Measurements from ENCODE around the gene ABHD12.
A peak's percentile ranks its signal among the peaks of the same experiment; 100 is the strongest.

Gene ABHD12

DNA sequence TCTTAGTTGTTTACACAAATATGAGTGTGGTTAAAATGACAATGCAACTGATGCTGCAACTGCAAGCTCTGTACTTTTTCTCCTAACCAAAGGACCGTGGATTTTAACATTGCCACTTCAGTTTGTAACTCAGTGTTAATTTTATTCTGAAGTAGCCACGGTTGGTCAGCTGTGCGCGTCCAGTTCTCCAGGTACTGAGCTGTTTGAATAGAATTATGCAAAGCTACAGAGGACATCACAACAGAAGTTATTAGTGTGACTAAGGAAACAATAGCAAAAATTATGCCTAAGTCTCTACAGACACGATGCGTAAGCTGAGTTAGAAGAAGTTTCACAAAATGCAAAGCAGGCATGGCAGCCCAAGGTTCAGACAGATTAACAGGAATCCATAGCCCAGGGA is 4.4 kb upstream of the ABHD12 start:
- Histone ChIP-seq H3K9ac (ENCODE audit: low read depth, low read length, poor library complexity) (no peak overlapping the region), H3K4me2 (ENCODE audit: insufficient read depth, low read length, poor library complexity, severe bottlenecking) (no peak overlapping the region), H4K8ac (ENCODE audit: low read depth, low read length) (no peak overlapping the region), H3K9me3 (replicated peaks in 1 of 2; ENCODE audit: control insufficient read depth in 2 of 2, insufficient read depth in 1 of 2, low read depth in 1 of 2, low read length in 2 of 2) (no peaks in the 10 kb centered on the region), H2AFZ (ENCODE audit: low read length) (no peak overlapping the region), H3K4me1 (ENCODE audit: control insufficient read depth in 2 of 2, insufficient read depth in 1 of 2, low read depth in 1 of 2, low read length in 2 of 2) (peaks cover 0 to 5% of the 10 kb centered on the region in 2 donors), H3K4ac (ENCODE audit: low read length) (no peak overlapping the region), H3K79me1 (ENCODE audit: low read depth, low read length) (peaks cover 2% of the 10 kb centered on the region), H3K36me3 (replicated peaks in 1 of 2; ENCODE audit: control insufficient read depth in 2 of 2, insufficient read depth in 2 of 2, low read length in 2 of 2) (no peaks in the 10 kb centered on the region), H3K27me3 (ENCODE audit: control insufficient read depth in 3 of 3, insufficient read depth in 3 of 3, low read depth in 1 of 3, low read length in 3 of 3) (no peaks in the 10 kb centered on the region), H3K23ac (ENCODE audit: low read depth, low read length, poor library complexity) (no peak overlapping the region), H2BK5ac (ENCODE audit: low read length) (no peak overlapping the region), H2BK120ac (ENCODE audit: low read depth, low read length) (no peak overlapping the region), H2BK15ac (ENCODE audit: low read length) (no peak overlapping the region), H4K91ac (ENCODE audit: low read depth, low read length, poor library complexity) (no peak overlapping the region), H2BK12ac (ENCODE audit: low read length) (no peak overlapping the region), H2AK5ac (ENCODE audit: low read depth, low read length) (no peak overlapping the region), H3K27ac (replicated peaks; ENCODE audit: low read length) (no peak overlapping the region), H3K14ac (ENCODE audit: low read length) (no peak overlapping the region), H3K18ac (ENCODE audit: low read length) (no peak overlapping the region), H3K4me3 (ENCODE audit: low read length in 2 of 2) (no peak overlapping the region)
- no CpG with 5 or more reads among the region's 6 CpGs for WGBS, 2 donors (ENCODE audit: extremely low coverage in 2 of 2, insufficient read length in 2 of 2, insufficient replicate concordance in 1 of 2)
- no peak for DNase-seq (ENCODE audit: low spot score)

- no CpG with 5 or more reads among the region's 5 CpGs for WGBS, 2 donors (ENCODE audit: extremely low coverage in 2 of 2, insufficient read length in 2 of 2, insufficient replicate concordance in 1 of 2)
Observed at GRCh38 chr20:25394276-25394675, 3.6 kb upstream of the ABHD12 start.

DNA sequence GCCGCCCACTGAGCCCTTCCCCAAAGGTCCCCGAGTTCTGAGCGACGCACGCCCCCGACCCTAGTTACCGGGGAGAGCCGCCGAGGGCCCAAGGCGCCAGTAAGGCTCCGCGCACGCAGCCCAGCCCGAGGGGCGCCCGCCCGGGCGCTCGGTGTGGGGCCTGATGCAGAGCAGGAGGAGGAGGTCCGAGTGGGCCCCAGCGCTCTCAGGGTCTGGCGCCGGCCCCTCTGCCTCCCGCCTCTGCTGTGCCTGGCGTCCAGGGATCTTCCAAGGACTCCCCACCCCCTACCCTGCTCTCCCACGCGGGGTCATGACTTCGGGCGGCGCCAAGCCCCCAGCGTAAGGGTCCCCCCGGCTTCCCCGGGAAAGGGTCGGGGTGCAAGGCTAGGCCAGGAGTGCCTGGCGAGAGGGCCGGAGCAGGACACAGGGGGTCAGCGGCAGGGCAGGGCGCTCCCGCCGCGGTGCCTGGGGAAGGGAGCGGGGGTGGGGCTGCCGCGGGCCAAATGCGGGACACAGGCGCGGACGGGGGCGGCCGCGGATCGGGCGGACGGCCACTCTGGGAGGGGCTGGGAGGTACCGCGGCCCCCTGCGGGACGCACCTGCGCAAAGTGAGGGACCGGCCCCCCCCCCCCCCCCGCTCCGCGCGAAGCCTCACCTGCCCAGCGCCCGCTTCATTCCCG is 637 bp downstream of the ABHD12 start:
- Histone ChIP-seq H3K14ac (ENCODE audit: low read length) (peak overlapping the region; percentile 89), H3K79me1 (ENCODE audit: low read depth, low read length) (peaks cover 5% of the 10 kb centered on the region), H2BK12ac (ENCODE audit: low read length) (peak overlapping the region; percentile 58), H3K27ac (replicated peaks; ENCODE audit: low read length) (peak overlapping the region; percentile 94), H3K23ac (ENCODE audit: low read depth, low read length, poor library complexity) (peak overlapping the region; percentile 95), H2BK15ac (ENCODE audit: low read length) (peak overlapping the region; percentile 92), H3K27me3 (ENCODE audit: control insufficient read depth in 3 of 3, insufficient read depth in 3 of 3, low read depth in 1 of 3, low read length in 3 of 3) (no peaks in the 10 kb centered on the region), H3K4me3 (ENCODE audit: low read length in 2 of 2) (peak overlapping the region; percentile 86 to 100), H3K4me2 (ENCODE audit: insufficient read depth, low read length, poor library complexity, severe bottlenecking) (peak overlapping the region; percentile 91), H2AFZ (ENCODE audit: low read length) (peak overlapping the region; percentile 96), H3K4ac (ENCODE audit: low read length) (peak overlapping the region; percentile 84), H3K9me3 (replicated peaks in 1 of 2; ENCODE audit: control insufficient read depth in 2 of 2, insufficient read depth in 1 of 2, low read depth in 1 of 2, low read length in 2 of 2) (peaks cover 0 to 5% of the 10 kb centered on the region in 2 donors), H3K9ac (ENCODE audit: low read depth, low read length, poor library complexity) (peak overlapping the region; percentile 97), H4K8ac (ENCODE audit: low read depth, low read length) (no peak overlapping the region), H3K36me3 (replicated peaks in 1 of 2; ENCODE audit: control insufficient read depth in 2 of 2, insufficient read depth in 2 of 2, low read length in 2 of 2) (peaks cover 3 to 19% of the 10 kb centered on the region in 2 donors), H2AK5ac (ENCODE audit: low read depth, low read length) (peak overlapping the region; percentile 88), H3K18ac (ENCODE audit: low read length) (peak overlapping the region; percentile 97), H3K4me1 (ENCODE audit: control insufficient read depth in 2 of 2, insufficient read depth in 1 of 2, low read depth in 1 of 2, low read length in 2 of 2) (peaks cover 0 to 3% of the 10 kb centered on the region in 2 donors), H2BK5ac (ENCODE audit: low read length) (no peak overlapping the region), H4K91ac (ENCODE audit: low read depth, low read length, poor library complexity) (no peak overlapping the region), H2BK120ac (ENCODE audit: low read depth, low read length) (peak overlapping the region; percentile 22)
- WGBS, 2 donors (ENCODE audit: extremely low coverage in 2 of 2, insufficient read length in 2 of 2, insufficient replicate concordance in 1 of 2): no CpG with 5 or more reads among the region's 67 CpGs
- peak; percentile 56 for DNase-seq (ENCODE audit: low spot score)

More at GRCh38 chr20:25394276-25394675, 3.6 kb upstream of the ABHD12 start:
- Histone ChIP-seq H2BK5ac (ENCODE audit: low read length) (no peak overlapping the region), H3K23ac (ENCODE audit: low read depth, low read length, poor library complexity) (no peak overlapping the region), H3K36me3 (replicated peaks in 1 of 2; ENCODE audit: control insufficient read depth in 2 of 2, insufficient read depth in 2 of 2, low read length in 2 of 2) (no peaks in the 10 kb centered on the region), H3K14ac (ENCODE audit: low read length) (no peak overlapping the region), H3K4ac (ENCODE audit: low read length) (no peak overlapping the region), H4K91ac (ENCODE audit: low read depth, low read length, poor library complexity) (no peak overlapping the region), H3K79me1 (ENCODE audit: low read depth, low read length) (peaks cover 2% of the 10 kb centered on the region), H4K8ac (ENCODE audit: low read depth, low read length) (no peak overlapping the region), H2BK12ac (ENCODE audit: low read length) (no peak overlapping the region), H2AFZ (ENCODE audit: low read length) (peak overlapping the region; percentile 20), H2BK15ac (ENCODE audit: low read length) (no peak overlapping the region), H3K4me1 (ENCODE audit: control insufficient read depth in 2 of 2, insufficient read depth in 1 of 2, low read depth in 1 of 2, low read length in 2 of 2) (peaks cover 0 to 5% of the 10 kb centered on the region in 2 donors), H3K27me3 (ENCODE audit: control insufficient read depth in 3 of 3, insufficient read depth in 3 of 3, low read depth in 1 of 3, low read length in 3 of 3) (no peaks in the 10 kb centered on the region), H2BK120ac (ENCODE audit: low read depth, low read length) (no peak overlapping the region), H3K18ac (ENCODE audit: low read length) (no peak overlapping the region), H2AK5ac (ENCODE audit: low read depth, low read length) (no peak overlapping the region), H3K27ac (replicated peaks; ENCODE audit: low read length) (no peak overlapping the region), H3K4me3 (ENCODE audit: low read length in 2 of 2) (no peak overlapping the region), H3K9ac (ENCODE audit: low read depth, low read length, poor library complexity) (no peak overlapping the region), H3K9me3 (replicated peaks in 1 of 2; ENCODE audit: control insufficient read depth in 2 of 2, insufficient read depth in 1 of 2, low read depth in 1 of 2, low read length in 2 of 2) (no peaks in the 10 kb centered on the region), H3K4me2 (ENCODE audit: insufficient read depth, low read length, poor library complexity, severe bottlenecking) (no peak overlapping the region)
- DNase-seq (ENCODE audit: low spot score): no peak

DNA sequence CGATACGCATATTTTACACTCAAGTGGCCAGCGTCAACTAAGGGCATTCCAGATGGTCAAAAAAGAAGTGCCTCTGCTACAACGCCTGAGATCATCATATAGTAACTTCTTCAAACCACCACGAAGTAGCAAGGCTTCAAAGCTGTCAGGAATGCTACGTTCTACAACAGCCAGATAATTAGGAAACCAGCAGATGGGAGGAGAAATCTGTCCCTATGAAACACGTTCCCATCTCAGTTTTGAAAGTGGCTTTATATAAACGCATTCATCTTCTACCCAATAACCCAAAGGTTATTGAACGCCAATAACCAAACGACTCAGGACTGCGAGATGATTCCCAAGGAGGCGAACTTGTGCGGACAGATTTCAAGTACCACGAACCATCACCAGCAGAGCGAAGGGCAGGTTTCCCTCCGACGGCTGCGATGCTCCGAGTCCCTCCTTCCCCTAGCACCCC is 1.2 kb downstream of the ABHD12 start:
- Histone ChIP-seq H3K18ac (ENCODE audit: low read length) (peak overlapping the region; percentile 97), H3K4me2 (ENCODE audit: insufficient read depth, low read length, poor library complexity, severe bottlenecking) (peak overlapping the region; percentile 91), H3K79me1 (ENCODE audit: low read depth, low read length) (peaks cover 5% of the 10 kb centered on the region), H3K9ac (ENCODE audit: low read depth, low read length, poor library complexity) (peak overlapping the region; percentile 97), H3K27me3 (ENCODE audit: control insufficient read depth in 3 of 3, insufficient read depth in 3 of 3, low read depth in 1 of 3, low read length in 3 of 3) (no peaks in the 10 kb centered on the region), H2BK12ac (ENCODE audit: low read length) (no peak overlapping the region), H3K23ac (ENCODE audit: low read depth, low read length, poor library complexity) (peak overlapping the region; percentile 95), H3K9me3 (replicated peaks in 1 of 2; ENCODE audit: control insufficient read depth in 2 of 2, insufficient read depth in 1 of 2, low read depth in 1 of 2, low read length in 2 of 2) (peaks cover 0 to 5% of the 10 kb centered on the region in 2 donors), H2AK5ac (ENCODE audit: low read depth, low read length) (peak overlapping the region; percentile 88), H3K36me3 (replicated peaks in 1 of 2; ENCODE audit: control insufficient read depth in 2 of 2, insufficient read depth in 2 of 2, low read length in 2 of 2) (peaks cover 5 to 25% of the 10 kb centered on the region in 2 donors), H3K4me3 (ENCODE audit: low read length in 2 of 2) (peak overlapping the region; percentile 86 to 100), H2BK5ac (ENCODE audit: low read length) (no peak overlapping the region), H2BK120ac (ENCODE audit: low read depth, low read length) (peak overlapping the region; percentile 22), H3K27ac (replicated peaks; ENCODE audit: low read length) (no peak overlapping the region), H4K91ac (ENCODE audit: low read depth, low read length, poor library complexity) (no peak overlapping the region), H2AFZ (ENCODE audit: low read length) (peak overlapping the region; percentile 96), H4K8ac (ENCODE audit: low read depth, low read length) (no peak overlapping the region), H2BK15ac (ENCODE audit: low read length) (peak overlapping the region; percentile 13), H3K4ac (ENCODE audit: low read length) (no peak overlapping the region), H3K4me1 (ENCODE audit: control insufficient read depth in 2 of 2, insufficient read depth in 1 of 2, low read depth in 1 of 2, low read length in 2 of 2) (peaks cover 0 to 3% of the 10 kb centered on the region in 2 donors), H3K14ac (ENCODE audit: low read length) (no peak overlapping the region)
- DNase-seq (ENCODE audit: low spot score): no peak
- no CpG with 5 or more reads among the region's 19 CpGs for WGBS, 2 donors (ENCODE audit: extremely low coverage in 2 of 2, insufficient read length in 2 of 2, insufficient replicate concordance in 1 of 2)
